Measurements from ENCODE around the gene EIF4E2. TPM values are rescaled to one million over a fixed set of nuclear protein-coding genes. Genes with fewer than 3 reads are reported as not detected.

The EIF4E2 gene
- total and polyA plus RNA-seq, 2 of the 4 experiments (the other 2 are of a cell fraction): 52.1 to 105 TPM

DNA sequence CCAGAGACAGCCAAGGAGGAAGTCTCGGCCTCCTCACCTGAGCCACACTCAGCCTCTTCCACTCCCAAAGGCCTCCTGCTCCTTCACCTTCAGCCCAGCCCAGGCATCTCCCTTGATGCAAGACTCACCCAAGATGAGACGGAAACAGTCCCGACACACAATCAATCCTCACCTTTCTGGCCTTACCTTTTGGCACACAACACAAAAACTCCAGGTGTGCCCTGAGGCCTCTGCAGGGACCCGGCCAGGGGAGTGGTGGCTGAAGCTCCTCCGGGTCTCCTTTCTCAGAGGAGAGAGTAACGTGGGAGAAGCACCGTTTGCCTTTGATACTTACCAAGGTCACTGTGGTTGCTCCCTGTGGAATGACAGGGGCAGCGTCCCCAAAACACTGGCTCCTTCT lies 59.1 kb downstream of the EIF4E2 start:
- Histone ChIP-seq H3K36me3 (ENCODE audit: control insufficient read depth, insufficient read depth, low read length) (no peaks in the 10 kb centered on the region), H3K4me2 (ENCODE audit: low read depth, low read length) (no peak overlapping the region), H3K27me3 (ENCODE audit: control insufficient read depth, insufficient read depth, low read length) (no peaks in the 10 kb centered on the region), H2AK5ac (ENCODE audit: low read depth, low read length) (no peak overlapping the region), H2AFZ (replicated peaks; ENCODE audit: low read length, poor library complexity) (no peak overlapping the region), H3K18ac (ENCODE audit: low read depth, low read length) (no peak overlapping the region), H2BK120ac (ENCODE audit: low read depth, low read length) (no peak overlapping the region), H3K4me3 (ENCODE audit: insufficient read depth, low read depth, low read length) (no peak overlapping the region), H3K14ac (replicated peaks; ENCODE audit: low read depth, low read length) (no peak overlapping the region), H2BK20ac (ENCODE audit: low read depth, low read length) (no peak overlapping the region), H4K91ac (ENCODE audit: insufficient read depth, low read depth, low read length) (no peak overlapping the region), H3K4me1 (ENCODE audit: control insufficient read depth, insufficient read depth, low read length) (peaks cover 3% of the 10 kb centered on the region; the same call in 1 of the 2 replicates), H3K79me1 (ENCODE audit: low read depth in 1 of 2, low read length in 2 of 2) (no peaks in the 10 kb centered on the region), H3K9ac (ENCODE audit: low read depth, low read length) (no peak overlapping the region), H3K27ac (ENCODE audit: insufficient read depth, low read length) (no peak overlapping the region), H3K9me1 (ENCODE audit: insufficient read depth, low read length) (peaks cover 4% of the 10 kb centered on the region; the same call in 1 of the 2 replicates), H3K4ac (ENCODE audit: low read depth, low read length) (no peak overlapping the region), H3K56ac (ENCODE audit: extremely low read depth, insufficient read depth, low read length) (no peak overlapping the region), H2BK15ac (ENCODE audit: low read depth, low read length) (no peak overlapping the region), H4K5ac (ENCODE audit: low read depth, low read length) (no peak overlapping the region), H2BK5ac (ENCODE audit: low read depth, low read length, poor library complexity, severe bottlenecking) (no peak overlapping the region), H4K8ac (ENCODE audit: low read depth in 2 of 2, low read length in 2 of 2) (no peak overlapping the region), H4K20me1 (ENCODE audit: insufficient read depth, low read length) (no peaks in the 10 kb centered on the region), H3K9me3 (ENCODE audit: control insufficient read depth, insufficient read depth, low read length) (no peaks in the 10 kb centered on the region), H3K23ac (ENCODE audit: low read depth, low read length) (no peak overlapping the region), H2AK9ac (replicated peaks; ENCODE audit: low read depth, low read length, poor library complexity) (no peak overlapping the region)
- in situ Hi-C loops (cut with MboI; ENCODE audit: low sequenced_read_pairs): loop anchor here (5.0 kb wide), 1 partner anchor 643 kb away; the partner anchor contains the start of gene ATG16L1
- ChIA-PET POLR2A (ENCODE audit: unreplicated experiment) (no interaction called here), CTCF (no interaction called here)
- no peak for TF ChIP-seq ELK1 (IDR thresholded peaks at IDR 0.05; ENCODE audit: borderline replicate concordance, low read depth, low read length)
- no peak for TF ChIP-seq CEBPB (IDR thresholded peaks at IDR 0.05; ENCODE audit: low read depth, low read length)
- no peak for TF ChIP-seq RFX5 (IDR thresholded peaks at IDR 0.05; ENCODE audit: low read depth, low read length)
- TF ChIP-seq MAFK (IDR thresholded peaks at IDR 0.05; ENCODE audit: low read depth, low read length): no peak
- TF ChIP-seq BHLHE40 (IDR thresholded peaks at IDR 0.05; ENCODE audit: low read depth, low read length): no peak
- no peak for TF ChIP-seq MXI1 (IDR thresholded peaks at IDR 0.05; ENCODE audit: borderline replicate concordance, low read depth, low read length)
- no peak for TF ChIP-seq RCOR1 (IDR thresholded peaks at IDR 0.05; ENCODE audit: insufficient replicate concordance, low read length)
- TF ChIP-seq POLR2A (IDR thresholded peaks at IDR 0.05; ENCODE audit: low read depth, low read length): no peak
- no peak for TF ChIP-seq NFE2L2 (IDR thresholded peaks at IDR 0.05; ENCODE audit: low read depth, low read length)
- TF ChIP-seq SMC3 (IDR thresholded peaks at IDR 0.05; ENCODE audit: low read depth, low read length): no peak
- TF ChIP-seq FOS (IDR thresholded peaks at IDR 0.05; ENCODE audit: low read depth, low read length): no peak
- no peak for TF ChIP-seq CTCF (conservative IDR thresholded peaks at IDR 0.05; ENCODE audit: low read depth, low read length)
- TF ChIP-seq, protein P1, sequence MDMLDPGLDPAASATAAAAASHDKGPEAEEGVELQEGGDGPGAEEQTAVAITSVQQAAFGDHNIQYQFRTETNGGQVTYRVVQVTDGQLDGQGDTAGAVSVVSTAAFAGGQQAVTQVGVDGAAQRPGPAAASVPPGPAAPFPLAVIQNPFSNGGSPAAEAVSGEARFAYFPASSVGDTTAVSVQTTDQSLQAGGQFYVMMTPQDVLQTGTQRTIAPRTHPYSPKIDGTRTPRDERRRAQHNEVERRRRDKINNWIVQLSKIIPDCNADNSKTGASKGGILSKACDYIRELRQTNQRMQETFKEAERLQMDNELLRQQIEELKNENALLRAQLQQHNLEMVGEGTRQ (IDR thresholded peaks at IDR 0.05; ENCODE audit: low read depth, low read length): no peak
- no peak for TF ChIP-seq MAZ (IDR thresholded peaks at IDR 0.05; ENCODE audit: borderline replicate concordance, low read depth, low read length)
- TF ChIP-seq CHD1 (IDR thresholded peaks at IDR 0.05; ENCODE audit: low read depth, low read length): no peak
- TF ChIP-seq RAD21 (IDR thresholded peaks at IDR 0.05; ENCODE audit: low read length): no peak
- dilution Hi-C loops (cut with HindIII; ENCODE audit: low sequenced_read_pairs, unreplicated experiment): no loop called here
- intact Hi-C loops (cut with micrococcal nuclease): loop anchor here (10.0 kb wide), 1 partner anchor 165 kb away; the partner anchor contains the start of gene KCNJ13
- DNase-seq (no peak), ATAC-seq (ENCODE audit: low read depth) (no peak)
- BruUV-seq (replicated peaks): no TSS peak
- no CpG with 5 or more reads among the region's 8 CpGs for WGBS, 2 experiments (ENCODE audit: extremely low coverage in 2 of 2, insufficient read length in 1 of 2)

Data from IMR-90 (cell line).